ENCODE measurements around the gene CAMTA1. TPM values are rescaled to one million over a fixed set of nuclear protein-coding genes. Genes with fewer than 3 reads are reported as not detected.

The CAMTA1 gene
- total RNA-seq, 1 experiment from 2014 or later = 82.2 TPM

DNA sequence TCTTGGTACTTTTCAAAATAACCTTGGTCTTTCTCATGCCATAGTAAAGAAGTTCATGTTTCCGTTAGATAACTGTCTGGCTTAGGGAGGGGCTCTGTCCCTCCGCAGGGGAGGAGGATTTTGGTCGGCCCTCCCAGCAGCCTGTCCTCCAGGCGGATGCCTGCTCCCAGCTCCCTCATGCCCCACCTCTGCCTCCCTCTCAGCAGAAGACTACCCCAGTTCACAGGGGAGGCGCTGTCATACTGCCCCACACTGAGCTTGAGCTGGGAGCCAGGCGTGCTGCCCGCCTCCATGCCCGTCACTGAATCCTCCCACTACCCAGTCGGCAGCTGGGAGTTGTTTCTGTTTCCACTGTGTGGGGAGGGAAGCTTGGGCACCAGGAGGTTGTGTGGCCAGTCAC is 127.3 kb downstream of the CAMTA1 start:
- in situ Hi-C loops (cut with HindIII; ENCODE audit: low pct_unique_long_range_greater_than_20kb, low sequenced_read_pairs) = no loop called here
- H3K27ac ChIP-seq (ENCODE audit: low read length) = no peak overlapping the region
- no peaks in the 10 kb centered on the region for H3K27me3 ChIP-seq (ENCODE audit: control insufficient read depth, insufficient read depth, low read length)
- intact Hi-C loops (cut with micrococcal nuclease; ENCODE audit: unreplicated experiment) = no loop called here
- H3K36me3 ChIP-seq (ENCODE audit: control insufficient read depth, insufficient read depth, low read length) = no peaks in the 10 kb centered on the region
- POLR2A ChIA-PET = no interaction called here
- no peak for DNase-seq (ENCODE audit: low read depth, low spot score)
- no peak overlapping the region for H3K4me3 ChIP-seq (ENCODE audit: low read depth in 2 of 2, low read length in 2 of 2)
- no peak for ATAC-seq
- BruUV-seq (replicated peaks) = no TSS peak
- no peaks in the 10 kb centered on the region for H3K4me1 ChIP-seq (ENCODE audit: control insufficient read depth, insufficient read depth, low read length)
- CTCF ChIA-PET = no interaction called here
- TF ChIP-seq, protein P1, sequence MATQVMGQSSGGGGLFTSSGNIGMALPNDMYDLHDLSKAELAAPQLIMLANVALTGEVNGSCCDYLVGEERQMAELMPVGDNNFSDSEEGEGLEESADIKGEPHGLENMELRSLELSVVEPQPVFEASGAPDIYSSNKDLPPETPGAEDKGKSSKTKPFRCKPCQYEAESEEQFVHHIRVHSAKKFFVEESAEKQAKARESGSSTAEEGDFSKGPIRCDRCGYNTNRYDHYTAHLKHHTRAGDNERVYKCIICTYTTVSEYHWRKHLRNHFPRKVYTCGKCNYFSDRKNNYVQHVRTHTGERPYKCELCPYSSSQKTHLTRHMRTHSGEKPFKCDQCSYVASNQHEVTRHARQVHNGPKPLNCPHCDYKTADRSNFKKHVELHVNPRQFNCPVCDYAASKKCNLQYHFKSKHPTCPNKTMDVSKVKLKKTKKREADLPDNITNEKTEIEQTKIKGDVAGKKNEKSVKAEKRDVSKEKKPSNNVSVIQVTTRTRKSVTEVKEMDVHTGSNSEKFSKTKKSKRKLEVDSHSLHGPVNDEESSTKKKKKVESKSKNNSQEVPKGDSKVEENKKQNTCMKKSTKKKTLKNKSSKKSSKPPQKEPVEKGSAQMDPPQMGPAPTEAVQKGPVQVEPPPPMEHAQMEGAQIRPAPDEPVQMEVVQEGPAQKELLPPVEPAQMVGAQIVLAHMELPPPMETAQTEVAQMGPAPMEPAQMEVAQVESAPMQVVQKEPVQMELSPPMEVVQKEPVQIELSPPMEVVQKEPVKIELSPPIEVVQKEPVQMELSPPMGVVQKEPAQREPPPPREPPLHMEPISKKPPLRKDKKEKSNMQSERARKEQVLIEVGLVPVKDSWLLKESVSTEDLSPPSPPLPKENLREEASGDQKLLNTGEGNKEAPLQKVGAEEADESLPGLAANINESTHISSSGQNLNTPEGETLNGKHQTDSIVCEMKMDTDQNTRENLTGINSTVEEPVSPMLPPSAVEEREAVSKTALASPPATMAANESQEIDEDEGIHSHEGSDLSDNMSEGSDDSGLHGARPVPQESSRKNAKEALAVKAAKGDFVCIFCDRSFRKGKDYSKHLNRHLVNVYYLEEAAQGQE (IDR thresholded peaks at IDR 0.05; ENCODE audit: insufficient read depth in 1 of 2, low read depth in 2 of 2, low read length in 1 of 2) = no peak
- no peaks in the 10 kb centered on the region for H3K9me3 ChIP-seq (ENCODE audit: control insufficient read depth, insufficient read depth, low read depth, low read length)

DNA sequence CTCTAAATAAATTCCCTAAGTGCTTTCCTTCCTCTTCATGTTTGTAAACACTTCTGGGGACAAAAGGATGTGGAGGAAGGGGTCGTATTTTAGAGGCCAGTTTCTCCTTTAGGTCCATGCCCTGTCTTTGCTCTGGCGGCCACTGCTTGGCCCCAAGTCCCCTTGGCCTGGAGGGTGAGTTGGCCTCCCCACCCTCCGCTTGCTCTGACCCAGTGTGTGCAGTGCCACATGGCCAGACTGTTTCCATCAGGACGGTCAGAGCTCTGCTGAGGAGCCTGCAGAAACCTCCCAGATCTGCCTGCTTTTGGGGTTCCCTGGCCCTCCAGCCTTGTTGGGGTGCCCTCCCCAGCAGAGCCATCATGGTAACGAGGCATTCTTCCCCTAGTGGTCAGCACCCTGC is 127.8 kb downstream of the CAMTA1 start:
- Histone ChIP-seq H3K27me3 (ENCODE audit: control insufficient read depth, insufficient read depth, low read length) (no peaks in the 10 kb centered on the region), H3K4me1 (ENCODE audit: control insufficient read depth, insufficient read depth, low read length) (no peaks in the 10 kb centered on the region), H3K27ac (ENCODE audit: low read length) (no peak overlapping the region), H3K9me3 (ENCODE audit: control insufficient read depth, insufficient read depth, low read depth, low read length) (no peaks in the 10 kb centered on the region), H3K4me3 (ENCODE audit: low read depth in 2 of 2, low read length in 2 of 2) (no peak overlapping the region), H3K36me3 (ENCODE audit: control insufficient read depth, insufficient read depth, low read length) (no peaks in the 10 kb centered on the region)
- ATAC-seq = no peak
- TF ChIP-seq SIN3A (IDR thresholded peaks at IDR 0.05; ENCODE audit: borderline replicate concordance, insufficient read depth, low read depth, low read length) (no peak), POLR2AphosphoS5 (IDR thresholded peaks at IDR 0.05; ENCODE audit: low read depth, low read length) (no peak), TCF7L2 (IDR thresholded peaks at IDR 0.05; ENCODE audit: low read depth, low read length) (no peak)
- TF ChIP-seq, protein P2, sequence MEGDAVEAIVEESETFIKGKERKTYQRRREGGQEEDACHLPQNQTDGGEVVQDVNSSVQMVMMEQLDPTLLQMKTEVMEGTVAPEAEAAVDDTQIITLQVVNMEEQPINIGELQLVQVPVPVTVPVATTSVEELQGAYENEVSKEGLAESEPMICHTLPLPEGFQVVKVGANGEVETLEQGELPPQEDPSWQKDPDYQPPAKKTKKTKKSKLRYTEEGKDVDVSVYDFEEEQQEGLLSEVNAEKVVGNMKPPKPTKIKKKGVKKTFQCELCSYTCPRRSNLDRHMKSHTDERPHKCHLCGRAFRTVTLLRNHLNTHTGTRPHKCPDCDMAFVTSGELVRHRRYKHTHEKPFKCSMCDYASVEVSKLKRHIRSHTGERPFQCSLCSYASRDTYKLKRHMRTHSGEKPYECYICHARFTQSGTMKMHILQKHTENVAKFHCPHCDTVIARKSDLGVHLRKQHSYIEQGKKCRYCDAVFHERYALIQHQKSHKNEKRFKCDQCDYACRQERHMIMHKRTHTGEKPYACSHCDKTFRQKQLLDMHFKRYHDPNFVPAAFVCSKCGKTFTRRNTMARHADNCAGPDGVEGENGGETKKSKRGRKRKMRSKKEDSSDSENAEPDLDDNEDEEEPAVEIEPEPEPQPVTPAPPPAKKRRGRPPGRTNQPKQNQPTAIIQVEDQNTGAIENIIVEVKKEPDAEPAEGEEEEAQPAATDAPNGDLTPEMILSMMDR (IDR thresholded peaks at IDR 0.05) = no peak
- TF ChIP-seq, protein P1 (IDR thresholded peaks at IDR 0.05; ENCODE audit: insufficient read depth in 1 of 2, low read depth in 2 of 2, low read length in 1 of 2) = no peak
- in situ Hi-C loops (cut with HindIII; ENCODE audit: low pct_unique_long_range_greater_than_20kb, low sequenced_read_pairs) (no loop called here), intact Hi-C loops (cut with micrococcal nuclease; ENCODE audit: unreplicated experiment) (no loop called here)
- ChIA-PET CTCF (no interaction called here), POLR2A (no interaction called here)
- BruUV-seq (replicated peaks) = no TSS peak
- DNase-seq (ENCODE audit: low read depth, low spot score) = no peak
